ENCODE data around the gene PARD3B.

PARD3B gene

DNA sequence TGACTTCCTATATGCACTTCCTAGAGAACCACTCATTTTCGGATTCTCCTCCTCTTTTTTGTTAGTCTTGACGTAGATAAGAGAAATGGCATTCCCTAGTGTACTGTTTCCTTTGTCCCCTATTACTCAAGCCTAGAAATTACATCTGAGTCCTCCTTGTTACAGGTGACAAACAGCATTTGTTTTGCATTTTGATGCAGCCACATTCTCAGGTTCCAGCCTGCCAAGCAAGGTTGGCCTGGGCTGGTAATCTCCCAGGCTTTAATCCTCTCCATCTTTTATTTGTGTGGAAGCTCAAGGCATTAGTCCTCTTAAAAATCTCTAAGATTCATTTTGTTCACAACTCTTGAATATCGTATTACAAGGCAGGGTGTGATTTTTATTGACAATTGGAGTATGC lies 819.0 kb downstream of the PARD3B start:
- no peak for TF ChIP-seq CTCF (IDR thresholded peaks at IDR 0.05; ENCODE audit: insufficient read depth, low read depth, low read length, missing control alignments)
- DNase-seq (ENCODE audit: low read depth): no peak
- no peak overlapping the region for H3K4me3 ChIP-seq (ENCODE audit: low read depth, low read length)

- no peak for TF ChIP-seq CTCF (IDR thresholded peaks at IDR 0.05; ENCODE audit: insufficient read depth, low read depth, low read length, missing control alignments)
- no peak for DNase-seq (ENCODE audit: low read depth)
- H3K4me3 ChIP-seq (ENCODE audit: low read depth, low read length): no peak overlapping the region
Measured at GRCh38 chr2:205366336-205367060, 821.2 kb downstream of the PARD3B start.

GRCh38 chr2:205367331-205367935 lies 822.2 kb downstream of the PARD3B start:
- DNase-seq (ENCODE audit: low read depth): no peak
- H3K4me3 ChIP-seq (ENCODE audit: low read depth, low read length): no peak overlapping the region
- TF ChIP-seq CTCF (IDR thresholded peaks at IDR 0.05; ENCODE audit: insufficient read depth, low read depth, low read length, missing control alignments): no peak

GRCh38 chr2:205369813-205370212 lies 824.5 kb downstream of the PARD3B start:
- no peak for DNase-seq (ENCODE audit: low read depth)
- no peak for TF ChIP-seq CTCF (IDR thresholded peaks at IDR 0.05; ENCODE audit: insufficient read depth, low read depth, low read length, missing control alignments)
- no peak overlapping the region for H3K4me3 ChIP-seq (ENCODE audit: low read depth, low read length)

DNA sequence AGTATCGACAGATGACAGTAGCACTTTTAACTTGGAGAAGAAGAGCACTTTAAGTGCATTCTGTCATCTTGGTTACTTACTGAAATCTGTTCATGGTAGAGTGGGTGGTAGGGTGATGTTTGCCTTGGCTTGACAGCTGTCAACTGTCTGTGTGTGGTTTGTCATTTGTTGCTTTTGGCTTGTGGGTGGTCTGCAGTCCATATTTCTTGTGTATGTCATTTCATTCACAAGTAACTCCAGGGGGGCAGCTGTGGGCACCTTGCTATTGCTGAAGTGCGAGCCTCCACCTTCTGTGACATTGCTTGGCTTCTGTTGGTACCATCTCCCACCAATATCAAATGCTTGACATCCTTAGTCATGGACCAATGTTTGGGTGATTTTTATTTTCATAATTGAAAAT lies 825.5 kb downstream of the PARD3B start:
- H3K4me3 ChIP-seq (ENCODE audit: low read depth, low read length): no peak overlapping the region
- TF ChIP-seq CTCF (IDR thresholded peaks at IDR 0.05; ENCODE audit: insufficient read depth, low read depth, low read length, missing control alignments): no peak
- DNase-seq (ENCODE audit: low read depth): no peak

DNA sequence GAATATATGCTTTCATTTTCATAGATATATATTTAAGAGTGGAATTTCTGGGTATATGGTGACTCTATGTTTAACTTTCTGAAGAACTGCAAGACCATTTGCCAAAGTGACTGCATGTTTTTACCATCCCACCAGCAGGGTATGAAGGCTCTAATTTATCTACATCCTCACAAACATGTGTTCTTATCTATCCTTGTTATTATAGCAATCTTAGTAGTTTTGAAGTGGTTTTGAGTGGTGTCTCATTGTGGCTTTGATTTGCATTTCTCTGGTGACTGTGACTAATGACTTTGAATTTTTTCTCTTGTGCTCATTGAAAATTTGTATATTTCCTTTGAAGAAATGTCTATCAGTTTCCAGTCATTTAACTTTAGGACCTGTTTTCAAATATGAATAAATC lies 826.9 kb downstream of the PARD3B start:
- TF ChIP-seq CTCF (IDR thresholded peaks at IDR 0.05; ENCODE audit: insufficient read depth, low read depth, low read length, missing control alignments): no peak
- H3K4me3 ChIP-seq (ENCODE audit: low read depth, low read length): no peak overlapping the region
- no peak for DNase-seq (ENCODE audit: low read depth)

All from GM12865 (cell line).